Rectal smooth muscle tissue (tissue), 1 donor: ENCODE measurements around the gene SPACA4.
A peak's percentile ranks its signal among the peaks of the same experiment; 100 is the strongest.

Experiments
- H3K27ac ChIP-seq: one replicate; pipeline ENCODE4 v1.7.0; 2013; ENCODE audit warnings: low read depth, low read length, inconsistent platforms
- H3K27me3 ChIP-seq: one replicate; pipeline ENCODE4 v1.7.0; 2013; ENCODE audit warnings: low read length; ENCODE audit not compliant: control insufficient read depth, insufficient read depth
- H3K36me3 ChIP-seq: one replicate; pipeline ENCODE4 v1.7.0; 2013; ENCODE audit warnings: low read length; ENCODE audit not compliant: control insufficient read depth, insufficient read depth
- H3K4me1 ChIP-seq: one replicate; pipeline ENCODE4 v1.7.0; 2013; ENCODE audit warnings: low read length; ENCODE audit not compliant: control insufficient read depth, insufficient read depth
- H3K4me3 ChIP-seq: one replicate; pipeline ENCODE4 v1.7.0; 2013; ENCODE audit warnings: low read length
- H3K9ac ChIP-seq: one replicate; pipeline ENCODE4 v1.7.0; 2013; ENCODE audit warnings: low read length

SPACA4 gene, protein sequence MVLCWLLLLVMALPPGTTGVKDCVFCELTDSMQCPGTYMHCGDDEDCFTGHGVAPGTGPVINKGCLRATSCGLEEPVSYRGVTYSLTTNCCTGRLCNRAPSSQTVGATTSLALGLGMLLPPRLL

DNA sequence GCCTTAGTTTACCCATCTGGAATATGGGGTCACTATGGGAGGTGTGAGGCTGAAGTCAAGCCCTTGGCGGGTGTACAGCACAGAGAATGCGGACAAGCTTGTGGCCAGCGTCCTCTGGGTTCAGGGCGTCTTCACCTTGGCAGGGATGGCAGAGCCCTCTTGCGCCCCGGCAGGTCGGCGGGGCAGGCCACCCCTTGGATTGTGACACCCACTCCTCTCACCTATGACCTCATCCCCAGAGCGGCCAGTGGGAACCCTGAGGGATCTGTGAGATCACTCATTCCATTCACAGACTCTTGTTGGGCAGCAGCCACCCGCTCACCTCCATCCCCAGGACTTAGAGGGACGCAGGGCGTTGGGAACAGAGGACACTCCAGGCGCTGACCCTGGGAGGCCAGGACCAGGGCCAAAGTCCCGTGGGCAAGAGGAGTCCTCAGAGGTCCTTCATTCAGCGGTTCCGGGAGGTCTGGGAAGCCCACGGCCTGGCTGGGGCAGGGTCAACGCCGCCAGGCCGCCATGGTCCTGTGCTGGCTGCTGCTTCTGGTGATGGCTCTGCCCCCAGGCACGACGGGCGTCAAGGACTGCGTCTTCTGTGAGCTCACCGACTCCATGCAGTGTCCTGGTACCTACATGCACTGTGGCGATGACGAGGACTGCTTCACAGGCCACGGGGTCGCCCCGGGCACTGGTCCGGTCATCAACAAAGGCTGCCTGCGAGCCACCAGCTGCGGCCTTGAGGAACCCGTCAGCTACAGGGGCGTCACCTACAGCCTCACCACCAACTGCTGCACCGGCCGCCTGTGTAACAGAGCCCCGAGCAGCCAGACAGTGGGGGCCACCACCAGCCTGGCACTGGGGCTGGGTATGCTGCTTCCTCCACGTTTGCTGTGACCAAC is at the start of gene SPACA4:
SPACA4 (plus strand) TSS at position 280 of the 896 bp plus-strand sequence; CDS start at position 517, 237 bp downstream.
- H3K36me3 ChIP-seq: no peaks in the 10 kb centered on the region

DNA sequence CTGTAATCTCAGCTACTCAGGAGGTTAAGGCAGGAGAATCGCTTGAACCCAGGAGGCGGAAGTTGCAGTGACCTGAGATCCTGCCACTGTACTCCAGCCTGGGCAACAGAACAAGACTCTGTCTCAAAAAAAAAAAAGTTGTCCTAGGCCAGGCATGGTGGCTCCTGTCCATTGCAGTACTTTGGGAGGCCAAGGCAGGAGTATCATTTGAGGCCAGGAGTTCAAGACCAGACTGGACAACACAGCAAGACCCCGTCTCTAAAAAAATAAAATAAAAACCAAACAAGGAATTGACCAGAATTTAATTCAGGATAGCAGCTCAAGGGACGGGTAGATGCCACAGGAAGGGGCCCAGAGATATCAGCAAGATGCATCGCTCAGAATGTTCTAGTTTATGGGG is 49.7 kb upstream of the SPACA4 start:
- no peaks in the 10 kb centered on the region for H3K36me3 ChIP-seq
- no peaks in the 10 kb centered on the region for H3K4me1 ChIP-seq
- no peak overlapping the region for H3K27ac ChIP-seq
- H3K4me3 ChIP-seq: no peak overlapping the region
- no peak overlapping the region for H3K9ac ChIP-seq
- H3K27me3 ChIP-seq: peaks cover 7% of the 10 kb centered on the region

More for the DNA sequence above, at the start of gene SPACA4:
- Histone ChIP-seq H3K27ac (no peak within 1 kb of the TSS), H3K27me3 (no peaks in the 10 kb centered on the region), H3K4me3 (no peak within 1 kb of the TSS), H3K4me1 (no peaks in the 10 kb centered on the region), H3K9ac (no peak within 1 kb of the TSS)

DNA sequence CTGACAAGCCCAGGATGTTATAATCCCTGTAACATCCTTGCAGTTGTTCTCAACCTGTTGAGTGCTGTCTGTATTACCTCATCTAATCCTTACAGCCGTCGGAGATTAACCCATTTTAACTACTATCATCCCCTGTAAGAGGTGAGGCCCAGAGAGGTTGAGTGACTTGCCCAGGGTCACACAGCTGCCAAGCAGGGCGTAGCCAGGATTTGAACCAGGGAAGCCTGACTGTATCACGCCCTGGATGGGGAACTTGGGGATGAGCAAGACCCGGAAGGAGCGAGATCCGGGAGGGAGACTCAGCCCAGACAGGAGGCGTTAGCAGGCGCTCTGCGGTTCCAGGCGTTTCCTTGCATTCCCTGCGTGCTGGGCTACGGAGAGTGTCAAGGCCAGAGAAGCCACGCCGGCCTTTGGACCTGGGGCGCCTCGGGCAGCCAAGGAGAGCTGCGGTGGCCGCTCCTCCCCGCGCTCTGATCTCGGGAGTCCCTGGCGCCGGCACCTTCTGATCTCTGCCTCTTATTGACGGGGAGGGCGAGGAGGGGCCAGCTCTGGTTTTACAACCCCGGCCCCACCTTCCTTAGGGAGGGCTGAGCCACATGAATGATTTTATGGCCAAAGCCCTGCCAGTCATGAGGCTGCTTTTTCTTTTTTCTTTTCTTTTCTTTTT is 48.4 kb upstream of the SPACA4 start:
- Histone ChIP-seq H3K27me3 (peaks cover 2% of the 10 kb centered on the region), H3K4me3 (no peak overlapping the region), H3K27ac (no peak overlapping the region)

DNA sequence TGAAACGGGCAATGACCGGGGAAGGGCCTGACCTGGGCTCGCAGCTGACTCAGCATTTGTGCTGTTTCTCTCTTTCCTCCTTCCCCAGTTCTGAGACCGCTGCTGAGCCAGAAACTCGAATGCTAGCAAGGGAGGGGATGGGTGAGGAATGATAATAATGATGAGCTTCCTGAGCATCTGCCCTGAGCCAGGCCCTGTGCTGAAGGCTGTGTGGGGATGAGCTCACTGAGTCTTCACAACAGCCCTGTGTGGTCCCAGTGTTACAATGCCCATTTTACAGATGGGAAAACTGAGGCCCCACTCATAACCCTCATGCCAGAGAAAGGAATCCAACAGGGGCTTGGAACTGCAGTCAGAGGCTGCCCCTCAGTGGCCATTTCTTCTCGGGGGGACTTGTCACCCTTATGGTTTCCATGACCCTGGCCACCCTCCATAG is 46.4 kb upstream of the SPACA4 start:
- Histone ChIP-seq H3K36me3 (no peaks in the 10 kb centered on the region), H3K27me3 (peaks cover 2% of the 10 kb centered on the region), H3K4me1 (no peaks in the 10 kb centered on the region), H3K4me3 (no peak overlapping the region), H3K9ac (no peak overlapping the region), H3K27ac (no peak overlapping the region)

More for the DNA sequence above, 48.4 kb upstream of the SPACA4 start:
- no peaks in the 10 kb centered on the region for H3K4me1 ChIP-seq
- H3K36me3 ChIP-seq: no peaks in the 10 kb centered on the region
- H3K9ac ChIP-seq: no peak overlapping the region

DNA sequence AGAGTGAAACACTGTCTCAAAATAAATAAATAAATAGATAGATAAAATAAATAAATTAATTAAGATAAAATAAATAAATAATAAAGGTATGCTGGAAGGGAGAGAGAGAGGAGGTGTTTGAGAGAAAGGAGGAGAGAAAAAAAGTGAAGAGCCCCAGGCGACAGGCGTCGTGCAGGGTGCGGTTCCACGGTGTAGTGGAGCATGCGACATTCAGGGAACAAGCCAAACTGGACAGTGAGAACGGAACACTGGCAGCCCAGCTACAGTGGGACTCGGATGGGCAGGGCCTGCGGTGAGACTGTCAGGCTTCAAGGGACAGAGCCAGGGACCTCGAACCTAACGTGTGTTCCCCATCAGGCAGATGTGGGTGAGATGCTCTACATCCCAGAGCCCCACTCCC is 45.1 kb upstream of the SPACA4 start:
- no peak overlapping the region for H3K4me3 ChIP-seq
- H3K36me3 ChIP-seq: no peaks in the 10 kb centered on the region
- H3K27me3 ChIP-seq: peaks cover 2% of the 10 kb centered on the region
- H3K9ac ChIP-seq: no peak overlapping the region
- no peak overlapping the region for H3K27ac ChIP-seq
- H3K4me1 ChIP-seq: no peaks in the 10 kb centered on the region

DNA sequence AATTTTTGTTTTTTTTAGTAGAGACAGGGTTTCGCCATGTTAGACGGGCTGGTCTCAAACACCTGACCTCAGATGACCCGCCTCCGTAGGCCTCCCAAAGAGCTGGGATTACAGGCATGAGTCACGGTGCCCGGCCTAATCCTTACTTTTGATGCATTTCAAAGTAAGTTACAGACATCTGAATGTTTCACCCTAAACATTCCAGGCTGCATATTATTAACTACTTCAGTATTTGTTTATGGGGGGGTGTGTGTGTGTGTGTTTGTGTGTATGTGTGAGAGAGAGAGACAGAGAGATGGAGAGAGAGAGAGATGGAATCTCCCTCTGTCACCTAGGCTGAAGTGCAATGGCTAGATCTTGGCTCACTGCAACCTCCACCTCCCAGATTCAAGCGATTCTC is 41.5 kb upstream of the SPACA4 start:
- Histone ChIP-seq H3K27me3 (peaks cover 4% of the 10 kb centered on the region), H3K4me1 (peaks cover 6% of the 10 kb centered on the region), H3K27ac (no peak overlapping the region), H3K36me3 (no peaks in the 10 kb centered on the region), H3K9ac (no peak overlapping the region), H3K4me3 (no peak overlapping the region)

DNA sequence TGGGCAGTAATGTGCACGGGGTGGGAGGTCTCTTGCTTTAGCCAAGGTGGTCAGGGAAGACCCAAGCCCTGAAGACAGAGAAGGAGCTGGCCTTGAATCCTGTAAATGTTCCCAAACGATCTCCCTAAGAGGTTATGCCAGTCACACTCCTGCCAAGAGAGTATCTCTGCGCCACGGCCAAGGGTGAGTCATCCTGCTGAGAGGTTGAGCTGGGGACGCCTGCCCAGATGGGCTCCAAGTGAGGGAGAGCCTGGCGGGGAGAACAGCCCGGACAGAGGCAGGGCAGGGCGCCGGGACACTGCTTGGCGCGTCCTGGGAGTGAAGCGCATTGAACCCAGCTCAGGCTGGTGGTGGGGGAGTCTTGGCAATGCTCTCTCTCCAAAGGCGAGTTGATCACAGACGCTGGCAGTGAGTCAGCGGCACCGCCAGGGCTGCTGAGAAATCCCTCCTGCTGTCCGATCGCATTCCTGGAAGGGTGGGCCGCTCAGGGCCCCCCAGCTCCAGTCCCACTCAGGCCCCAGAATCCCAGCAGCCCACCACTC is 38.1 kb upstream of the SPACA4 start:
- H3K9ac ChIP-seq: no peak overlapping the region
- H3K4me3 ChIP-seq: peak overlapping the region; percentile 29

DNA sequence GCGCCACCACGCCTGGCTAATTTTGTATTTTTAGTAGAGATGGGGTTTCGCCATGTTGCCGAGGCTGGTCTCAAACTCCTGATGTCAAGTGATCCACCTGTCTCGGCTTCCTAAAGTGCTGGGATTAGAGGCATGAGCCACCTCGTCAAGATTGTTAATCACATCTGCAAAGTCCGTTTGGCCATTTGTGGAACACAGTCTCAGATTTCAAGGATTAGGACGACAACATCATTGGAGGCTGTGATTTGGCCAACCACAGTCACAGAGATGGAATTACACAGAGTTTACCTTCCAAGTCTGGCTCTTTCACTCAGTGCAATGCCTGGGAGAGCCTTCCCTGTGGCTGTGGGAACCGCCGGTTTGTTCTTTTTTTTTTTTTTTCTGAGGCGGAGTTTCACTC is 36.7 kb upstream of the SPACA4 start:
- Histone ChIP-seq H3K4me3 (no peak overlapping the region), H3K4me1 (peaks cover 6% of the 10 kb centered on the region), H3K9ac (no peak overlapping the region), H3K36me3 (no peaks in the 10 kb centered on the region), H3K27me3 (peaks cover 4% of the 10 kb centered on the region), H3K27ac (no peak overlapping the region)

More for the DNA sequence above, 38.1 kb upstream of the SPACA4 start:
- Histone ChIP-seq H3K27ac (peak overlapping the region; percentile 81), H3K36me3 (no peaks in the 10 kb centered on the region), H3K27me3 (peaks cover 4% of the 10 kb centered on the region), H3K4me1 (peaks cover 6% of the 10 kb centered on the region)

DNA sequence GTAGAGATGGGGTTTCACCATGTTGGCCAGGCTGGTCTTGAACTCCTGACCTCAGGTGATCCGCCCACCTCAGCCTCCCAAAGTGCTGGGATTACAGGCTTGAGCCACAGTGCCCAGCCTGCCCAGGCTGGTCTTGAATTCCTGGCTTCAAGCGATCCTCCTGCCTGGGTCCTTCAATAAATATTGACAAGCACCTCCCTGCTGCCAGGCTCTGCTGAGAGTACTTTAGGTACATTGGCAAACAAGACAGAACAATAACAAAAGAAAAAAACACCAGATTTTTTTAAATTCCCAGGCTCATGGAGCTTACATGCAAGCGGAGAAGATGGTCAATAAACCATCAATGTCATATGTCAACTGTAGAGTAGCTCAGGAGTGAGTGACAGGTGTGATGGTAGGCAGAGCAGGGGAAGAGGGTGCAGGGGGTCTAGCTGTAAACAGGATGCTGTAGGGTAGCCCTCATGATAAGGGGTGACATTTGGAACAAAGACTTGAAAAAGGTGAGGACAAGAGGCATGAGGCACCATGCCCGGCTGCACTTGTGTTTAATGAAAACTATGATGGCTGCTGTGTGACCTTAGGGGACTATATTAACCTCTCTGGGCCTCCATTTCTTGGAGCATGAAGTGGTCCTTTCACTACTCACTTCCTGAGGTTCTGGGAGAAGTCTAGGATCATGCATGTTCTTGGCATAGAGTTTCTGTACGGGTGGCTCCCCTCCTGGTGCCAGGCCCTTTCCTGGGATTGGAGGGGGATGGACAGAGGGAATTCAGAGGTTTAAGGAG is 35.0 kb upstream of the SPACA4 start:
- H3K9ac ChIP-seq: no peak overlapping the region
- H3K27ac ChIP-seq: no peak overlapping the region
- H3K4me3 ChIP-seq: no peak overlapping the region

DNA sequence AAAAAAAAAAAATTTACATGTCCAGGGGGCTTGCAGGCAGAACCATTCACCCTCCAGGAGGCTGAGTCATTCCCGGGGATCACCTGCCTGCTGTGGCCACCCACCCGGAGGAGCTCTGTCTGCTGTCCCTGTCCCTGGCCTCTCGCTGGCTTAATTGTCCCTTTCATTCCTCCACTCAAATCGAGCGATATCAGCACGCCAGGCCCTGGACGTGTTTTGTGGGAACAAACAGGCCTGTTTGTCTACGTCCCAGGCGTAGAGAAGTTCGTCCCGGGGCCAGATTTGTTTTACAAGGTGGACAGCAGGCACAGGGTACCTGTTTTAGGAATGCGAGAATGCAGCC is 33.4 kb upstream of the SPACA4 start:
- H3K9ac ChIP-seq: no peak overlapping the region
- H3K4me1 ChIP-seq: peaks cover 4% of the 10 kb centered on the region
- H3K27ac ChIP-seq: no peak overlapping the region
- H3K36me3 ChIP-seq: no peaks in the 10 kb centered on the region
- no peak overlapping the region for H3K4me3 ChIP-seq
- H3K27me3 ChIP-seq: peaks cover 4% of the 10 kb centered on the region

More for the DNA sequence above, 35.0 kb upstream of the SPACA4 start:
- Histone ChIP-seq H3K4me1 (peaks cover 6% of the 10 kb centered on the region), H3K36me3 (no peaks in the 10 kb centered on the region), H3K27me3 (peaks cover 4% of the 10 kb centered on the region)

DNA sequence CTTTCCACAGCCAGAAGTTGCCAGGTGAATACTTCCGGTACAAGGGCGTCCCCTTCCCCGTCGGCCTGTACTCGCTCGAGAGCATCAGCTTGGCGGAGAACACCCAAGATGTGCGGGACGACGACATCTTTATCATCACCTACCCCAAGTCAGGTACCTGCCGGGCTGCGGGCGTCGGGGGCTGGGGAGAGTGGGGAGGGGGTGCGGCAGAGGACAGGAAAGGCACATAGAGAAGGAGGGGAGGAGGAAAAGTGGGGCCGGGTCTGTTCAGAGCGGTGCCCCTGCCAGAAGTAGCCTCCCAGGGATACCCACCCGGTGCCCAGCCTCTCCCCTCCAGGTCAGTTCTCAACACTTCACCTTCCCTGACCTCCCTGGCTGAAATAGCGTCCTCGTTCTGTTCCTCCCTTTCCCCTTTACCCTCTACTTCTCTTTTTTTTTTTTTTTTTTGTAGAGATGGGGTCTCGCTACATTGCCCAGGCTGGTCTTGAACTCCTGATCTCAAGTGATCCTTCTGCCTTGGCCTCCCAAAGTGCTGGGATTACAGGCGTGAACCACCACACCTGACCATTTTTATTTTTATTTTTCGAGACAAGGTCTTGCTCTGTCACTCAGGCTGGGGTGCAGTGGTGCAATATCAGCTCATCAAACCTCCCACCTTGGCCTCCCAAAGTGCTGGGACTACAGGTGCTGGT is 30.5 kb upstream of the SPACA4 start:
- Histone ChIP-seq H3K9ac (no peak overlapping the region), H3K4me1 (no peaks in the 10 kb centered on the region), H3K36me3 (no peaks in the 10 kb centered on the region), H3K27ac (no peak overlapping the region), H3K4me3 (no peak overlapping the region), H3K27me3 (no peaks in the 10 kb centered on the region)
